SJSA1 (cell line): ENCODE results near the gene GRIA4. TPM values are rescaled to one million over a fixed set of nuclear protein-coding genes. Genes with fewer than 3 reads are reported as not detected.

Experiments used
- DNase-seq, 2 experiments: peaks; one replicate each; pipeline ENCODE4 v3.0.0-alpha.2; 2015 to 2020; ENCODE audit warnings: low spot score in 2 of 2, low read depth in 1 of 2
- H3K27ac ChIP-seq: fragments of 250-450 bp; sonication (Bioruptor Pico); 2 replicates; pipeline ENCODE4 v1.5.1; 2020; ENCODE audit warnings: mild to moderate bottlenecking, moderate library complexity
- H3K27me3 ChIP-seq: fragments of 250-450 bp; sonication (Bioruptor Pico); replicated peaks from 2 replicates; pipeline ENCODE4 v1.5.1; 2020; ENCODE audit warnings: mild to moderate bottlenecking, moderate library complexity
- H3K36me3 ChIP-seq: fragments of 250-450 bp; sonication (Bioruptor Pico); 2 replicates; pipeline ENCODE4 v1.5.1; 2020; ENCODE audit warnings: mild to moderate bottlenecking
- H3K4me1 ChIP-seq: fragments of 250-450 bp; sonication (Bioruptor Pico); replicated peaks from 2 replicates; pipeline ENCODE4 v1.6.1; 2021; ENCODE audit warnings: mild to moderate bottlenecking
- H3K4me3 ChIP-seq: fragments of 250-450 bp; sonication (Bioruptor Pico); 2 replicates; pipeline ENCODE4 v1.5.1; 2020; ENCODE audit warnings: mild to moderate bottlenecking
- H3K9me3 ChIP-seq: fragments of 250-450 bp; sonication (Bioruptor Pico); replicated peaks from 2 replicates; pipeline ENCODE4 v1.5.1; 2020; ENCODE audit warnings: mild to moderate bottlenecking
- total RNA-seq: library from RNA; depleted of rRNA; stranded (reverse); fragments of >200 nt; shearing (Covaris generic); gene quantifications from 2 replicates; pipeline ENCODE4 v1.2.3, GENCODE V29; 2014

Gene GRIA4
- total RNA-seq, 1 experiment from 2014 or later, result not detected

GRCh38 chr11:105929084-105929955 lies 319.4 kb downstream of the GRIA4 start:
- DNase-seq, result no peak
- H3K36me3 ChIP-seq, result no peaks in the 10 kb centered on the region
- H3K4me3 ChIP-seq, result no peak overlapping the region
- no peaks in the 10 kb centered on the region for H3K27me3 ChIP-seq
- no peak overlapping the region for H3K27ac ChIP-seq
- H3K9me3 ChIP-seq, result no peaks in the 10 kb centered on the region
- H3K4me1 ChIP-seq, result no peaks in the 10 kb centered on the region

GRCh38 chr11:105933695-105934094 lies 323.8 kb downstream of the GRIA4 start:
- Histone ChIP-seq H3K27ac (no peak overlapping the region), H3K27me3 (no peaks in the 10 kb centered on the region), H3K4me1 (peaks cover 26% of the 10 kb centered on the region), H3K4me3 (no peak overlapping the region), H3K36me3 (no peaks in the 10 kb centered on the region), H3K9me3 (no peaks in the 10 kb centered on the region)
- no peak for DNase-seq

- no peaks in the 10 kb centered on the region for H3K27me3 ChIP-seq
- DNase-seq, result peak; percentile 31 to 43
- H3K4me1 ChIP-seq, result peaks cover 26% of the 10 kb centered on the region
- no peak overlapping the region for H3K27ac ChIP-seq
- no peak overlapping the region for H3K4me3 ChIP-seq
- H3K36me3 ChIP-seq, result no peaks in the 10 kb centered on the region
- H3K9me3 ChIP-seq, result no peaks in the 10 kb centered on the region
Measured at GRCh38 chr11:105935791-105936190, 325.9 kb downstream of the GRIA4 start.

- no peaks in the 10 kb centered on the region for H3K27me3 ChIP-seq
- peaks cover 26% of the 10 kb centered on the region for H3K4me1 ChIP-seq
- H3K27ac ChIP-seq, result no peak overlapping the region
- DNase-seq, result peak in 1 of 2 experiments; percentile 6
- no peaks in the 10 kb centered on the region for H3K36me3 ChIP-seq
- no peaks in the 10 kb centered on the region for H3K9me3 ChIP-seq
- no peak overlapping the region for H3K4me3 ChIP-seq
Measured at GRCh38 chr11:105937331-105937730, 327.5 kb downstream of the GRIA4 start.

GRCh38 chr11:105937738-105938137 lies 327.9 kb downstream of the GRIA4 start:
- Histone ChIP-seq H3K4me3 (no peak overlapping the region), H3K36me3 (no peaks in the 10 kb centered on the region), H3K27me3 (no peaks in the 10 kb centered on the region), H3K27ac (no peak overlapping the region), H3K9me3 (no peaks in the 10 kb centered on the region), H3K4me1 (peaks cover 26% of the 10 kb centered on the region)
- no peak for DNase-seq

- Histone ChIP-seq H3K36me3 (no peaks in the 10 kb centered on the region), H3K9me3 (no peaks in the 10 kb centered on the region), H3K4me1 (no peaks in the 10 kb centered on the region; the same call in 1 of the 2 replicates), H3K27ac (no peak overlapping the region), H3K4me3 (no peak overlapping the region), H3K27me3 (no peaks in the 10 kb centered on the region)
- no peak for DNase-seq
Measured at GRCh38 chr11:105942921-105943320, 333.0 kb downstream of the GRIA4 start.

- H3K9me3 ChIP-seq, result no peaks in the 10 kb centered on the region
- DNase-seq, result no peak
- no peak overlapping the region for H3K27ac ChIP-seq
- H3K4me1 ChIP-seq, result no peaks in the 10 kb centered on the region
- no peak overlapping the region for H3K4me3 ChIP-seq
- H3K27me3 ChIP-seq, result no peaks in the 10 kb centered on the region
- H3K36me3 ChIP-seq, result no peaks in the 10 kb centered on the region
Measured at GRCh38 chr11:105948918-105949590, 339.2 kb downstream of the GRIA4 start.

- Histone ChIP-seq H3K9me3 (no peaks in the 10 kb centered on the region), H3K27me3 (no peaks in the 10 kb centered on the region), H3K4me1 (no peaks in the 10 kb centered on the region), H3K27ac (no peak overlapping the region), H3K4me3 (no peak overlapping the region), H3K36me3 (no peaks in the 10 kb centered on the region)
- no peak for DNase-seq
Measured at GRCh38 chr11:105953886-105954285, 344.0 kb downstream of the GRIA4 start.

GRCh38 chr11:105960252-105961245 lies 350.7 kb downstream of the GRIA4 start:
- H3K4me3 ChIP-seq, result no peak overlapping the region
- no peaks in the 10 kb centered on the region for H3K36me3 ChIP-seq
- H3K9me3 ChIP-seq, result no peaks in the 10 kb centered on the region
- DNase-seq, result no peak
- H3K4me1 ChIP-seq, result no peaks in the 10 kb centered on the region
- H3K27ac ChIP-seq, result no peak overlapping the region
- H3K27me3 ChIP-seq, result no peaks in the 10 kb centered on the region

GRCh38 chr11:105968021-105968697 lies 358.3 kb downstream of the GRIA4 start:
- Histone ChIP-seq H3K4me3 (no peak overlapping the region), H3K9me3 (no peaks in the 10 kb centered on the region), H3K4me1 (no peaks in the 10 kb centered on the region), H3K27me3 (no peaks in the 10 kb centered on the region), H3K36me3 (no peaks in the 10 kb centered on the region), H3K27ac (no peak overlapping the region)
- no peak for DNase-seq

GRCh38 chr11:105969756-105970155 lies 359.9 kb downstream of the GRIA4 start:
- H3K27ac ChIP-seq, result no peak overlapping the region
- H3K27me3 ChIP-seq, result no peaks in the 10 kb centered on the region
- H3K9me3 ChIP-seq, result no peaks in the 10 kb centered on the region
- H3K36me3 ChIP-seq, result no peaks in the 10 kb centered on the region
- H3K4me3 ChIP-seq, result no peak overlapping the region
- H3K4me1 ChIP-seq, result no peaks in the 10 kb centered on the region
- DNase-seq, result no peak

- Histone ChIP-seq H3K36me3 (no peaks in the 10 kb centered on the region), H3K9me3 (no peaks in the 10 kb centered on the region), H3K27me3 (no peaks in the 10 kb centered on the region), H3K4me1 (no peaks in the 10 kb centered on the region), H3K4me3 (no peak overlapping the region), H3K27ac (no peak overlapping the region)
- no peak for DNase-seq
Measured at GRCh38 chr11:105975128-105975527, 365.3 kb downstream of the GRIA4 start.
